Vagina (tissue), 2 donors: Measurements from ENCODE around the gene MTHFD1L.

Experiments
- CTCF ChIP-seq, 3 experiments: fragments of 450-650 bp in 2 of 3; fragments of 200-600 bp in 1 of 3; sonication (generic) in 1 of 3; IDR thresholded peaks; one replicate each; pipeline ENCODE4 v1.5.1; 2017 to 2019; ENCODE audit warnings: antibody characterized with exemption in 3 of 3, mild to moderate bottlenecking in 2 of 3, moderate library complexity in 2 of 3
- POLR2A ChIP-seq, 2 donors: fragments of 450-650 bp; IDR thresholded peaks; one replicate each; pipeline ENCODE4 v1.6.1; 2017; ENCODE audit warnings: antibody characterized with exemption in 2 of 2, mild to moderate bottlenecking in 2 of 2, moderate library complexity in 2 of 2

- TF ChIP-seq POLR2A (IDR thresholded peaks at IDR 0.05) = no peak
- no peak for TF ChIP-seq CTCF (IDR thresholded peaks at IDR 0.05)
These were observed 205.8 kb downstream of the MTHFD1L start for GRCh38 chr6:151071295-151071694.
